Mesenteric fat pad (tissue), 1 donor: Measurements from ENCODE around the gene SLC27A1. TPM values are rescaled to one million over a fixed set of nuclear protein-coding genes. Genes with fewer than 3 reads are reported as not detected.
"Not testable (repeated sequence)": the region's sequence is repeated elsewhere in the genome, so short reads cannot be mapped to it uniquely, and the experiment has no call there.

Source experiments
- DNase-seq: peaks from one replicate; pipeline ENCODE4 v3.0.0-alpha.2; 2020; ENCODE audit warnings: low spot score
- total RNA-seq: library from RNA; stranded (reverse); fragmentation: NEBNext Ultra II Directional; extraction: Animal tissue kit (Norgen Biotek cat#: 25700); gene quantifications from one replicate; pipeline ENCODE4 v1.2.1, GENCODE V29; 2021
- donor health status: DM: yes; HTN: yes; CAD: no.

The SLC27A1 gene
- total RNA-seq, 1 donor from 2014 or later: 36.5 TPM

DNA sequence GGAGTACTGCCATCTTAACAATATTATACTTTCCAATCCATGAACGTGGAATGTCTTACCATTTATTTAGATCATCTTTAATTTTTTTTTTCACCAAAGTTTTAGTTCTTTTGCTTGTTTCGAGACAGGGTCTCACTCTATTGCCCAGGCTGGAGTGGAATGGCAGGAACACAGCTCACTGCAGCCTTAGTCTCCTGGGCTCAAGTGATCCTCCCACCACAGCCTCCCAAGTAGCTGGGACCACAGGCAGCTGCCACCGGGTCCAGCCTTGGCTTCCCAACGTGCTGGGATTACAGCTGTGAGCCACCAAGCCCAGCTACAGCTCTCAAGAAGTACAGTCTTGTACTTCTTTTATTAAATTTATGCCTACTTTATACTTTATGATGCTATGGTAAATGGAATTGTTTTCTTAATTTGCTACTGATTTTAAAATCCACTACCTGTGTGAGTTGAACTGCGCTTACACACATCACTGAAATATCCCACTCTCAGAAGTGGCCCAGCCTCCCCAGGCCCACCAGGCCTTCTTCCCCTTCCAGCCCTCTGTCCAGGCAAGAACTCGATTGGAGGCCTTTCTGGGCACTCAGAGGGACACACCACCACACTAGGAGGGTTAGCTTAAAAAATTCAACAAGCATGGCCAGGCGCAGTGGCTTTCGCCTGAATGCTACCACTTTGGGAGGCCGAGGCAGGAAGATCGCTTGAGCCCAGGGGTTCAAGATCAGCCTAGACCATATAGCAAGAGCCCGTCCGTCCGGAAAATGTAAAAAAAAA lies 40.1 kb downstream of the SLC27A1 start:
- DNase-seq: no peak

DNA sequence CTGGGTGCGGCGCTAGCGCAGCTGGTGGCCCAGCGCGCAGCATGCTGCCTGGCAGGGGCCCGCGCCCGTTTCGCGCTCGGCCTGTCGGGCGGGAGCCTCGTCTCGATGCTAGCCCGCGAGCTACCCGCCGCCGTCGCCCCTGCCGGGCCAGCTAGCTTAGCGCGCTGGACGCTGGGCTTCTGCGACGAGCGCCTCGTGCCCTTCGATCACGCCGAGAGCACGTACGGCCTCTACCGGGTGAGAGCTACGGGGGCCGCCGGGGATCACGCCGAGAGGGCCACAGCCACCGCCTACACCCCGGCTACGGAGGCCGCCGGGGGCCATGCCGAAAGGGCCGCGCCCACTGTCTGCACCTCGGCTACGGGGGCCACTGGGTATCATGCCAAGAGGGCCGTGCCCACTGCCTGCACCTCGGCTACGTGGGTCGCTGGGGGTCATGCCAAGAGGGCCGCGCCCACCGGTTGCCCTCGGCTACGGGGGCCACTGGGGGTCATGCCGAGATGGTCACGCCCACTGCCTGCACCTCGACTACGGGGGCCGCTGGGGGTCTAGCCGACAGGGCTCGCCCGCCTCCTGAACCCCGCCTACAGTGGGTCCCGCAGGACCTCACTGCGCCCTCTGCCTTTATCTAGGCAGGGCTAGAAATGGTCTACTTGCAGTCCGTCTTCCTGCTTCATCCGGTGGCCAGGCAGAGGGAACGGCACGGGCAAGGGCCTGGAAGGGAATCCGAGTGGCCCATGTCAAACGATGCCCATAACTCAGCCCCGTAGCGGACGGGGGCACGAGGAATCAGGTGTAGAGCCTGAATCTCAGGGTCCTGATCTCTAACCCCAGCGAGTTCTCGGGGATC lies 41.6 kb downstream of the SLC27A1 start:
- peak; percentile 96 for DNase-seq

- DNase-seq: no peak
These were observed 42.2 kb downstream of the SLC27A1 start for GRCh38 chr19:17512574-17512939.

GRCh38 chr19:17515408-17516149 lies 45.3 kb downstream of the SLC27A1 start:
- DNase-seq: no peak

DNA sequence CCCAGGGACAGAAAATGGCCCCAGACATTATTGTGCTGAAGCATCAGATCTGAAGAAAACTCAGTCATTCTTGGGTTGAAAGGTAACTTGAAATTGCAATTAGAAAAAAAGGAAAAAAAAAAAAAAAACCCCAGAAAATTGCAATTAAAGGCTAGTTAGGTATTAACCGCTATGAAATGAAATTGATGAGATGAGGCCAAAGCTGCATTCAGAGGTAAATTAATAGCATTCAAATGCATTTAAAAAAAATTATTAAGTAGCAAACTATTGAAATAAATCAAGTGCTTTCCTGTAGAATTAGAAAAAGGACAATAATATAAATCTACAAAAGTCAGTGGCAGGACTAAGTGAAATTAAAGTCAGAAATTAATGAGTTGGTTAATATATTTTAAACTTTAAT lies 47.6 kb downstream of the SLC27A1 start:
- no peak for DNase-seq

- DNase-seq: not testable (repeated sequence)
These were observed 48.3 kb downstream of the SLC27A1 start for GRCh38 chr19:17518654-17519053.

- no peak for DNase-seq
These were observed 49.6 kb downstream of the SLC27A1 start for GRCh38 chr19:17519967-17520366.

GRCh38 chr19:17520865-17521264 lies 50.5 kb downstream of the SLC27A1 start:
- no peak for DNase-seq

- no peak for DNase-seq
These were observed 52.9 kb downstream of the SLC27A1 start for GRCh38 chr19:17522988-17523872.

DNA sequence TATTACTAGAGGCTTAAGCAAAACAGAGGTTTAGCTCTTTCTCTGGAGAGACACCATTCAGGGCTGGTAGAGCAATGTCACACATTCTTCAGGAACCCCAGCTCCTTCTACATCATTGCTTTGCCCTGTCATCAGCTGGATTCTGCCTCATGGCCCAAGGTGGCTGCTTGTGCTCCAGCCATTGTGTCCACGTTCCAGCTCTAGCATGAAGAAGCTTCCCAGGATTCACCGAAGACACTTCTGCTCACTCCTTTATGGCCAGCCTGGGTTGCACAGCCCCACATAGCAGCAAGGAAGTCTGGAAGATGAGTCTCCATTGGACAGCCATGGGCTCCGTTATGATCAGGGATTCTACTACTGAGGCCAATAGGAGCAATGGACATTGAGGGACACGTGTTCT lies 54.3 kb downstream of the SLC27A1 start:
- no peak for DNase-seq

DNA sequence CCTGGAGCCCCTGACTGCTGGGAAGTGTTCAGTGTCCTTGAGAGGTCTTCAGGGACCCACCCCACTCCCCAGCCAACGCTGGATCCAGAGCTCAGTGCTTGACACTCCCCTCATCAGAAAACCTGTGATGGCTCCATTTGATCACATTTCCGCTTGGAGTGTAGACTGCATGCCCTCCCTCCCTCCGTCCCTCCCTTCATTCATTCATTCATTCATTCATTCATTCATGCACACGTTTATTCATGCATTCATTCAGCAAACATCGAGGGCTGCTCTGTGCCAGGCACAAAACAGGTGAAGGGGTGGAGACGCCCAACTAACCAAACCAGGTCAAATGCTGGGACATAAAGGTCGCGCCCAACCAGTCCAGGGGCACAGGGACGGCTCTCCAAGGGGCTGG lies 54.8 kb downstream of the SLC27A1 start:
- no peak for DNase-seq

DNA sequence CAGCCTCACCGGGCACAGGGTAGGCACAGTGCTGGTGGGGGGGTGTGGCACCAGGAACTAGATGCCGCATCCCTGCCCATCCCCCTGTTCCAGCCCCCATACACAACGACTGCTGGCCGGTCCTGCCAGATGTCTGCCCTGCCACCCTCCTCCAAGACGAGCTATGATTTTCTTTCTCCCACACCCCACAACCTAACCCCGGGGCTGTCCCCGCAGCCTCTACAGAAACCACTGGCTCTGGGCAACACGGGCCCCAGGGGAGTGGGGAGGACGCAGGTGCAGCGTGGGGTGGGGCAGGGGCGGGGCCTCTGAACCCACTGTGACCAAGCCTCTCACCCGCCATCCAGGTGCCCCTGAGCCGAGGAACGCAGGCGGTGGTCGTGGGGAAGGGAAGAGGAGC lies 56.6 kb downstream of the SLC27A1 start:
- no peak for DNase-seq

- no peak for DNase-seq
These were observed 57.0 kb downstream of the SLC27A1 start for GRCh38 chr19:17527326-17527725.

GRCh38 chr19:17528610-17529009 lies 58.3 kb downstream of the SLC27A1 start:
- no peak for DNase-seq

DNA sequence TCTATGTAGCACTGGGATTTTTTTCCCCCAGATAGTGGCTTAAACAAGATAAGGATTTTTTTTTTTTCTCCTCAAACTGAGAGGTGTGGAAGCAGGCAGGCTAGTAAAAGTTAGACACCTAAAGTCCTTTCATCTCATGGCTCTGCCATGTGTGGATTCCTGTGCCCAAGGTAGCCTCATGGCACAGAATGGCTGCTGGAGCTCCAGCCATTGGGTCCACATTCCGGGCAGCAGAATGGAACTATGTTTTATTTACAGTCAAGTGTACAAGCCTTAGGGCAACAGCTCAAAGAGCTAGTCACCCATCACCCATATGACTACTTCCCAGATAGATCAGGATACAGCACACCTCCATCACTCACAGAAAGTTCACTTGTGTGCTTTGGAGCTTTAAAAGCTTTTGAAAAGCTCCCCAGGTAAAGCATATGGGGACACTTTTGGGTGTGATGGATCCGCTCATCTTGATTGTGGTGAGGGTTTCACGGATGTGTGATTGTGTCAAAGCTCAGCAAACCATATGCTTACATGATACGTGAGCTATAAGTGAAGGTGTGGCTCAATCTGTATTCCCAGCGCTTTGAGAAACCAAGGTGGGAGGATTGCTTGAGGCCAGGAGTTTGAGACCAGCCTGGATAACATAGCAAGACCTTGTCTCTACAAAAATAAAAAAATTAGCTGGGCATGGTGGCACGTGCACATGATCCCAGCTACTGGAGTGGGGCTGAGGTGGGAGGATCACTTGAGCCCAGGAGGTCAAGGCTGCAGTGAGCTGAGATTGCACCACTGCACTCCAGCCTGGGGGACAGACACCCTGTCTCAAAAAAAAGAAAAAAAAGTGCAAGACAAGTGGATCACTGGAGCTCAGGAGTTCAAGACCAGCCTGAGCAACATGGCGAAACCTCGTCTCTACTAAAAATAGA lies 59.2 kb downstream of the SLC27A1 start:
- no peak for DNase-seq

- DNase-seq: no peak
These were observed 60.3 kb downstream of the SLC27A1 start for GRCh38 chr19:17530586-17530985.

GRCh38 chr19:17532116-17532515 lies 61.8 kb downstream of the SLC27A1 start:
- DNase-seq: no peak

- DNase-seq: no peak
These were observed 62.2 kb downstream of the SLC27A1 start for GRCh38 chr19:17532557-17532956.

GRCh38 chr19:17534767-17535166 lies 64.4 kb downstream of the SLC27A1 start:
- no peak for DNase-seq

DNA sequence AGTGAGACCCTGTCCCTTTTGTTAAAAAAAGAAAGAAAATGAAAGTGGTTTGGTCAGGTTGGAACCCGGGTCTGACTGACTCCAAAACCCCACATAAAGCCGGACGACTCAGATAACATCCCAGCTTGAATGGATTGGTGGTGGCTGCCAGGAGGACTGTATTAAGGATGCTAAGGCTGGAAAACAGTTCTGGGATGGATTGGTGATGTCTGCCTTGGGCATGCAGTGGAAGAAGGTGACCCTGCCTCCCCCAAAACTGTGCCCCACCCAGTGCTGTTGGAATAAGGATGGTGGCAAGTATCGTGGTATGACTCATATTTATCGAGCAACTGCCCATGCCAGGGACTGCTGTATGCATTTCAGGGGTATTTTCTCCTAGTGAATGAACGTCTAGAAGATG lies 66.6 kb downstream of the SLC27A1 start:
- DNase-seq: no peak
